ENCODE results near the gene PROX2.

PROX2 gene

GRCh38 chr14:74852922-74853530 is 22.9 kb downstream of the PROX2 start:
- Histone ChIP-seq H3K27me3 (peaks cover 38% of the 10 kb centered on the region), H3K27ac (no peak overlapping the region), H3K4me1 (ENCODE audit: control insufficient read depth in 1 of 2, insufficient read depth in 1 of 2, low read depth in 1 of 2, low read length in 1 of 2) (peaks cover 10 to 17% of the 10 kb centered on the region in 2 experiments), H3K4me3 (ENCODE audit: low read depth in 1 of 2, low read length in 1 of 2) (no peak overlapping the region), H3K36me3 (no peaks in the 10 kb centered on the region), H3K9me3 (no peaks in the 10 kb centered on the region)
- no peak for TF ChIP-seq CTCF (IDR thresholded peaks at IDR 0.05)

- no peaks in the 10 kb centered on the region for H3K36me3 ChIP-seq
- peaks cover 0 to 6% of the 10 kb centered on the region in 2 experiments for H3K4me1 ChIP-seq (ENCODE audit: control insufficient read depth in 1 of 2, insufficient read depth in 1 of 2, low read depth in 1 of 2, low read length in 1 of 2)
- peaks cover 18% of the 10 kb centered on the region for H3K27me3 ChIP-seq
- H3K4me3 ChIP-seq (ENCODE audit: low read depth in 1 of 2, low read length in 1 of 2), result no peak overlapping the region
- H3K27ac ChIP-seq, result no peak overlapping the region
- TF ChIP-seq CTCF (IDR thresholded peaks at IDR 0.05), result no peak
- no peaks in the 10 kb centered on the region for H3K9me3 ChIP-seq
Measured at GRCh38 chr14:74848768-74849167, 27.2 kb downstream of the PROX2 start.

- Histone ChIP-seq H3K4me3 (ENCODE audit: low read depth in 1 of 2, low read length in 1 of 2) (no peak overlapping the region), H3K4me1 (ENCODE audit: control insufficient read depth in 1 of 2, insufficient read depth in 1 of 2, low read depth in 1 of 2, low read length in 1 of 2) (peaks cover 4 to 14% of the 10 kb centered on the region in 2 experiments), H3K27ac (no peak overlapping the region), H3K27me3 (peaks cover 2% of the 10 kb centered on the region), H3K36me3 (no peaks in the 10 kb centered on the region), H3K9me3 (no peaks in the 10 kb centered on the region)
- no peak for TF ChIP-seq CTCF (IDR thresholded peaks at IDR 0.05)
Measured at GRCh38 chr14:74846968-74847665, 28.8 kb downstream of the PROX2 start.

- no peak overlapping the region for H3K4me3 ChIP-seq (ENCODE audit: low read depth in 1 of 2, low read length in 1 of 2)
- no peaks in the 10 kb centered on the region for H3K27me3 ChIP-seq
- H3K36me3 ChIP-seq, result no peaks in the 10 kb centered on the region
- peaks cover 13 to 24% of the 10 kb centered on the region in 2 experiments for H3K4me1 ChIP-seq (ENCODE audit: control insufficient read depth in 1 of 2, insufficient read depth in 1 of 2, low read depth in 1 of 2, low read length in 1 of 2)
- TF ChIP-seq CTCF (IDR thresholded peaks at IDR 0.05), result no peak
- H3K27ac ChIP-seq, result no peak overlapping the region
- H3K9me3 ChIP-seq, result no peaks in the 10 kb centered on the region
Measured at GRCh38 chr14:74846168-74846567, 29.8 kb downstream of the PROX2 start.

GRCh38 chr14:74843653-74844052 is 32.3 kb downstream of the PROX2 start:
- H3K36me3 ChIP-seq, result no peaks in the 10 kb centered on the region
- H3K4me1 ChIP-seq (ENCODE audit: control insufficient read depth in 1 of 2, insufficient read depth in 1 of 2, low read depth in 1 of 2, low read length in 1 of 2), result peaks cover 14 to 29% of the 10 kb centered on the region in 2 experiments
- no peak for TF ChIP-seq CTCF (IDR thresholded peaks at IDR 0.05)
- H3K4me3 ChIP-seq (ENCODE audit: low read depth in 1 of 2, low read length in 1 of 2), result no peak overlapping the region
- H3K9me3 ChIP-seq, result no peaks in the 10 kb centered on the region
- H3K27ac ChIP-seq, result no peak overlapping the region
- no peaks in the 10 kb centered on the region for H3K27me3 ChIP-seq
